Small intestine (tissue), 7 donors: ENCODE results near the gene TEAD1. TPM values are rescaled to one million over a fixed set of nuclear protein-coding genes. Genes with fewer than 3 reads are reported as not detected.
A peak's percentile ranks its signal among the peaks of the same experiment; 100 is the strongest.

Experiments used
- DNase-seq, 2 donors: peaks; one replicate each; pipeline versions ENCODE4 v3.0.0 to v3.0.0-alpha.2; 2013
- FAIRE-seq: peaks from 2 replicates; lab custom pipeline; 2012; peaks lifted over from hg19 to GRCh38; lab: Jason Lieb, UNC
- H3K27ac ChIP-seq, 3 donors: one replicate each; pipeline ENCODE4 v1.5.1; 2013; ENCODE audit warnings: low read length in 2 of 3, mild to moderate bottlenecking in 2 of 3, control low read depth in 1 of 3, inconsistent platforms in 1 of 3, low read depth in 1 of 3, moderate library complexity in 1 of 3
- H3K27me3 ChIP-seq, 3 donors: one replicate each; pipeline ENCODE4 v1.6.1; 2013; ENCODE audit warnings: low read length in 3 of 3, inconsistent platforms in 1 of 3; ENCODE audit not compliant: control insufficient read depth in 3 of 3, insufficient read depth in 3 of 3
- H3K36me3 ChIP-seq, 3 donors: one replicate each; pipeline ENCODE4 v1.6.1; 2013; ENCODE audit warnings: low read length in 3 of 3, inconsistent platforms in 1 of 3, low read depth in 1 of 3, mild to moderate bottlenecking in 1 of 3, moderate library complexity in 1 of 3; ENCODE audit not compliant: control insufficient read depth in 3 of 3, insufficient read depth in 2 of 3
- H3K4me1 ChIP-seq, 3 donors: one replicate each; pipeline ENCODE4 v1.6.1; 2013; ENCODE audit warnings: low read length in 2 of 3, inconsistent platforms in 1 of 3, low read depth in 1 of 3, mild to moderate bottlenecking in 1 of 3, moderate library complexity in 1 of 3; ENCODE audit not compliant: control insufficient read depth in 3 of 3, insufficient read depth in 2 of 3
- H3K4me3 ChIP-seq, 3 donors: one replicate each; pipeline ENCODE4 v1.5.1; 2013; ENCODE audit warnings: low read length in 3 of 3, control low read depth in 1 of 3, inconsistent platforms in 1 of 3, low read depth in 1 of 3, mild to moderate bottlenecking in 1 of 3, moderate library complexity in 1 of 3
- H3K9me3 ChIP-seq, 2 donors: one replicate each; pipeline ENCODE4 v1.6.1; 2013; ENCODE audit warnings: low read depth in 1 of 2, low read length in 1 of 2; ENCODE audit not compliant: control insufficient read depth in 2 of 2, insufficient read depth in 1 of 2
- WGBS, 3 donors: extraction: QIAGEN DNeasy Blood & Tissue Kit; methylation state at CpG; one replicate each; pipeline ENCODE4 v1.1.7; 2013; 5-methylcytosine and 5-hydroxymethylcytosine counted together
- polyA plus RNA-seq, 4 donors: library from polyadenylated mRNA; stranded (reverse) in 3 of 4; unstranded in 1 of 4; fragments of 200-250 nt in 3 of 4; fragments of 120-200 nt in 1 of 4; gene quantifications; one replicate each; pipeline versions ENCODE4 v1.2.1 to v1.2.3, GENCODE V29; 2013
- donor health status: healthy with polysubstance abuse.
- donor health status: control.
- donor health status: control.
- donor health status: Bipolar disorder and iron deficiency.
- donor health status: healthy.

Gene TEAD1
- polyA plus RNA-seq, 4 donors, result 3.2 to 29.3 (median 7.6) TPM

GRCh38 chr11:12785901-12786300 is 111.7 kb downstream of the TEAD1 start:
- Histone ChIP-seq H3K9me3 (no peaks in the 10 kb centered on the region), H3K36me3 (peaks cover 0 to 20% (median 0%) of the 10 kb centered on the region in 3 donors), H3K27ac (no peak overlapping the region), H3K4me1 (no peaks in the 10 kb centered on the region), H3K4me3 (no peak overlapping the region), H3K27me3 (no peaks in the 10 kb centered on the region)
- 43 to 78% (median 51%) methylated on average over 5 of the region's 5 CpGs for WGBS, 3 donors
- DNase-seq, result peak in 1 of 2 donors; percentile 15
- FAIRE-seq, result no peak

GRCh38 chr11:12786450-12786849 is 112.2 kb downstream of the TEAD1 start:
- Histone ChIP-seq H3K27me3 (no peaks in the 10 kb centered on the region), H3K9me3 (no peaks in the 10 kb centered on the region), H3K36me3 (peaks cover 0 to 20% (median 0%) of the 10 kb centered on the region in 3 donors), H3K4me1 (no peaks in the 10 kb centered on the region), H3K27ac (no peak overlapping the region), H3K4me3 (no peak overlapping the region)
- FAIRE-seq, result no peak
- DNase-seq, result no peak
- 87 to 95% (median 90%) methylated on average over 4 of the region's 4 CpGs for WGBS, 3 donors

GRCh38 chr11:12786891-12787290 is 112.7 kb downstream of the TEAD1 start:
- 91 to 95% (median 93%) methylated on average over 5 of the region's 5 CpGs for WGBS, 3 donors
- H3K4me3 ChIP-seq, result no peak overlapping the region
- H3K9me3 ChIP-seq, result no peaks in the 10 kb centered on the region
- H3K27me3 ChIP-seq, result no peaks in the 10 kb centered on the region
- DNase-seq (no peak), FAIRE-seq (no peak)
- no peaks in the 10 kb centered on the region for H3K4me1 ChIP-seq
- H3K36me3 ChIP-seq, result peaks cover 0 to 20% (median 0%) of the 10 kb centered on the region in 3 donors
- H3K27ac ChIP-seq, result no peak overlapping the region

GRCh38 chr11:12787847-12788246 is 113.6 kb downstream of the TEAD1 start:
- Histone ChIP-seq H3K4me1 (no peaks in the 10 kb centered on the region), H3K4me3 (no peak overlapping the region), H3K27me3 (no peaks in the 10 kb centered on the region), H3K36me3 (peaks cover 0 to 20% (median 0%) of the 10 kb centered on the region in 3 donors), H3K27ac (no peak overlapping the region), H3K9me3 (no peaks in the 10 kb centered on the region)
- DNase-seq (no peak), FAIRE-seq (no peak)
- 85 to 96% (median 93%) methylated on average over 8 to 9 of the region's 9 CpGs for WGBS, 3 donors

- WGBS, 3 donors, result 50 to 84% (median 58%) methylated on average over 1 of the region's 1 CpG
- FAIRE-seq, result no peak
Observed at GRCh38 chr11:12789054-12789453, 114.8 kb downstream of the TEAD1 start.

GRCh38 chr11:12789596-12790215 is 115.5 kb downstream of the TEAD1 start:
- Histone ChIP-seq H3K9me3 (no peaks in the 10 kb centered on the region), H3K27me3 (no peaks in the 10 kb centered on the region), H3K4me1 (no peaks in the 10 kb centered on the region), H3K4me3 (no peak overlapping the region), H3K36me3 (peaks cover 0 to 21% (median 0%) of the 10 kb centered on the region in 3 donors), H3K27ac (no peak overlapping the region)
- FAIRE-seq (no peak), DNase-seq (no peak)
- 83 to 86% (median 83%) methylated on average over 9 of the region's 9 CpGs for WGBS, 3 donors

More at GRCh38 chr11:12789054-12789453, 114.8 kb downstream of the TEAD1 start:
- Histone ChIP-seq H3K27ac (no peak overlapping the region), H3K27me3 (no peaks in the 10 kb centered on the region), H3K4me1 (no peaks in the 10 kb centered on the region), H3K9me3 (no peaks in the 10 kb centered on the region), H3K4me3 (no peak overlapping the region), H3K36me3 (peaks cover 0 to 20% (median 0%) of the 10 kb centered on the region in 3 donors)
- DNase-seq, result no peak

- H3K4me1 ChIP-seq, result no peaks in the 10 kb centered on the region
- FAIRE-seq (no peak), DNase-seq (no peak)
- H3K9me3 ChIP-seq, result no peaks in the 10 kb centered on the region
- peaks cover 0 to 14% (median 0%) of the 10 kb centered on the region in 3 donors for H3K36me3 ChIP-seq
- H3K4me3 ChIP-seq, result no peak overlapping the region
- H3K27ac ChIP-seq, result no peak overlapping the region
- WGBS, 3 donors, result 72 to 76% (median 74%) methylated on average over 5 of the region's 5 CpGs
- H3K27me3 ChIP-seq, result no peaks in the 10 kb centered on the region
Observed at GRCh38 chr11:12790861-12791616, 116.8 kb downstream of the TEAD1 start.

- no peaks in the 10 kb centered on the region for H3K4me1 ChIP-seq
- H3K9me3 ChIP-seq, result no peaks in the 10 kb centered on the region
- no peak overlapping the region for H3K4me3 ChIP-seq
- no peaks in the 10 kb centered on the region for H3K27me3 ChIP-seq
- FAIRE-seq (no peak), DNase-seq (no peak)
- H3K36me3 ChIP-seq, result peaks cover 0 to 12% (median 0%) of the 10 kb centered on the region in 3 donors
- no peak overlapping the region for H3K27ac ChIP-seq
Observed at GRCh38 chr11:12792018-12792417, 117.8 kb downstream of the TEAD1 start.
